SK-N-SH (cell line): ENCODE data around the gene SLC25A24. TPM values are rescaled to one million over a fixed set of nuclear protein-coding genes. Genes with fewer than 3 reads are reported as not detected.
A peak's percentile ranks its signal among the peaks of the same experiment; 100 is the strongest.

Experiments
- CTCF ChIA-PET: fragments of 300-600, 350-600 bp; formaldehyde crosslinking; extraction: SDS; loops from one replicate; lab custom pipeline; 2021; lab: Yijun Ruan, JAX
- POLR2A ChIA-PET: fragments of 350-600 bp; sonication (Branson Sonifier 250); formaldehyde crosslinking; extraction: SDS; loops from one replicate; lab custom pipeline; 2020; ENCODE audit warnings: antibody characterized with exemption, inconsistent platforms; lab: Yijun Ruan, JAX
- DNase-seq: peaks from one replicate; pipeline ENCODE4 v3.0.0; 2012
- H2AFZ ChIP-seq: fragments of 200-600 bp; sonication (generic); 2 replicates; pipeline ENCODE4 v1.8.1; 2016; ENCODE audit warnings: antibody characterized with exemption, mild to moderate bottlenecking, low read depth
- H3F3A ChIP-seq: fragments of 200-600 bp; sonication (generic); replicated peaks from 2 replicates; pipeline ENCODE3; 2016; ENCODE audit warnings: antibody characterized with exemption, mild to moderate bottlenecking; ENCODE audit not compliant: insufficient read depth
- H3K27ac ChIP-seq, 2 experiments: fragments of 200-500 bp in 1 of 2; fragments of 200-600 bp in 1 of 2; sonication (Bioruptor generic) in 1 of 2; sonication (generic), shearing (Covaris generic) in 1 of 2; 2 replicates each; pipeline versions ENCODE4 v1.5.1 to v1.6.1; 2014 to 2016; ENCODE audit warnings: low read depth in 2 of 2, inconsistent platforms in 1 of 2, low read length in 1 of 2, mild to moderate bottlenecking in 1 of 2, mixed read lengths in 1 of 2
- H3K27me3 ChIP-seq: fragments of 200-600 bp; sonication (generic), shearing (Covaris generic); 2 replicates; pipeline ENCODE4 v1.6.1; 2016; ENCODE audit warnings: mixed run types; ENCODE audit not compliant: insufficient read depth
- H3K36me3 ChIP-seq, 2 experiments: fragments of 200-500 bp in 1 of 2; fragments of 200-600 bp in 1 of 2; sonication (Bioruptor generic) in 1 of 2; sonication (generic) in 1 of 2; replicated peaks in 1 of 2; 2 replicates each; pipeline versions ENCODE3 to v1.5.1; 2014 to 2016; ENCODE audit warnings: low read length in 1 of 2, mild to moderate bottlenecking in 1 of 2; ENCODE audit not compliant: insufficient read depth in 2 of 2, control insufficient read depth in 1 of 2
- H3K4me1 ChIP-seq, 2 experiments: fragments of 200-500 bp in 1 of 2; fragments of 200-600 bp in 1 of 2; sonication (Bioruptor generic) in 1 of 2; sonication (generic), shearing (Covaris generic) in 1 of 2; 2 replicates each; pipeline versions ENCODE4 v1.5.1 to v1.6.1; 2014 to 2016; ENCODE audit warnings: low read depth in 1 of 2, low read length in 1 of 2, mixed run types in 1 of 2; ENCODE audit not compliant: insufficient read depth in 2 of 2, control insufficient read depth in 1 of 2
- H3K4me2 ChIP-seq: fragments of 200-600 bp; sonication (generic), shearing (Covaris generic); 2 replicates; pipeline ENCODE4 v1.6.1; 2017; ENCODE audit warnings: mixed run types
- H3K4me3 ChIP-seq, 2 experiments: fragments of 200-500 bp in 1 of 2; fragments of 200-600 bp in 1 of 2; sonication (Bioruptor generic) in 1 of 2; sonication (generic), shearing (Covaris generic) in 1 of 2; 2 replicates each; pipeline versions ENCODE4 v1.5.1 to v1.8.1; 2014 to 2016; ENCODE audit warnings: low read depth in 2 of 2, inconsistent platforms in 1 of 2, low read length in 1 of 2, mild to moderate bottlenecking in 1 of 2, mixed read lengths in 1 of 2, moderate library complexity in 1 of 2
- H3K79me2 ChIP-seq: fragments of 200-600 bp; sonication (generic); 2 replicates; pipeline ENCODE4 v1.8.1; 2017; ENCODE audit warnings: mild to moderate bottlenecking; ENCODE audit not compliant: insufficient read depth
- H3K9ac ChIP-seq: fragments of 200-600 bp; sonication (generic); 2 replicates; pipeline ENCODE4 v1.6.1; 2017; ENCODE audit warnings: mixed run types
- H3K9me2 ChIP-seq: fragments of 200-600 bp; sonication (generic); 2 replicates; pipeline ENCODE4 v1.6.1; 2017; ENCODE audit warnings: mixed run types
- H3K9me3 ChIP-seq: fragments of 200-600 bp; sonication (generic); 2 replicates; pipeline ENCODE4 v1.6.1; 2017; ENCODE audit warnings: mixed run types, mild to moderate bottlenecking, moderate library complexity
- H4K20me1 ChIP-seq: fragments of 200-600 bp; sonication (generic); 2 replicates; pipeline ENCODE4 v1.6.1; 2017; ENCODE audit warnings: mild to moderate bottlenecking, mixed run types; ENCODE audit not compliant: insufficient read depth
- CTCF ChIP-seq: fragments of 200-600 bp; sonication (generic); IDR thresholded peaks from 2 replicates; pipeline ENCODE4 v1.6.1; 2017; ENCODE audit warnings: antibody characterized with exemption, mild to moderate bottlenecking, moderate library complexity
- JUND ChIP-seq: IDR thresholded peaks from 2 replicates; pipeline ENCODE4 v1.4.0; 2012
- MEF2A ChIP-seq: IDR thresholded peaks from 2 replicates; pipeline ENCODE4 v1.4.0; 2012; ENCODE audit warnings: low read depth, borderline replicate concordance
- NRF1 ChIP-seq: IDR thresholded peaks from 2 replicates; pipeline ENCODE4 v1.6.1; 2012; ENCODE audit warnings: low read depth, mild to moderate bottlenecking, low read length
- REST ChIP-seq: IDR thresholded peaks from 2 replicates; pipeline ENCODE4 v1.6.1; 2012; ENCODE audit warnings: mild to moderate bottlenecking, low read depth, low read length, moderate library complexity
- RFX5 ChIP-seq: IDR thresholded peaks from 2 replicates; pipeline ENCODE4 v1.6.1; 2012; ENCODE audit warnings: mild to moderate bottlenecking, improper control_type of control experiment, low read length
- RXRA ChIP-seq: IDR thresholded peaks from 2 replicates; pipeline ENCODE4 v1.4.0; 2012; ENCODE audit warnings: low read depth, mild to moderate bottlenecking, borderline replicate concordance
- TCF12 ChIP-seq: IDR thresholded peaks from 2 replicates; pipeline ENCODE4 v1.4.0; 2012
- WGBS: methylation state at CpG from one replicate; pipeline ENCODE4 v1.1.6; 2017; ENCODE audit warnings: low lambda C conversion rate; 5-methylcytosine and 5-hydroxymethylcytosine counted together
- polyA plus RNA-seq, 3 experiments: library from polyadenylated mRNA; depleted of rRNA; stranded (reverse); fragments of >200 nt; gene quantifications; 2 replicates each; pipeline ENCODE4 v1.2.3, GENCODE V29; 2012
- TF ChIP-seq, protein P1 (sequence below): IDR thresholded peaks from 2 replicates; pipeline ENCODE4 v1.4.0; 2012; ENCODE audit warnings: low read depth, borderline replicate concordance
- TF ChIP-seq, protein P2 (sequence below): IDR thresholded peaks from 2 replicates; pipeline ENCODE4; 2012

The SLC25A24 gene
- polyA plus RNA-seq, 1 of the 3 experiments (the other 2 are of a cell fraction), result 11.3 TPM

DNA sequence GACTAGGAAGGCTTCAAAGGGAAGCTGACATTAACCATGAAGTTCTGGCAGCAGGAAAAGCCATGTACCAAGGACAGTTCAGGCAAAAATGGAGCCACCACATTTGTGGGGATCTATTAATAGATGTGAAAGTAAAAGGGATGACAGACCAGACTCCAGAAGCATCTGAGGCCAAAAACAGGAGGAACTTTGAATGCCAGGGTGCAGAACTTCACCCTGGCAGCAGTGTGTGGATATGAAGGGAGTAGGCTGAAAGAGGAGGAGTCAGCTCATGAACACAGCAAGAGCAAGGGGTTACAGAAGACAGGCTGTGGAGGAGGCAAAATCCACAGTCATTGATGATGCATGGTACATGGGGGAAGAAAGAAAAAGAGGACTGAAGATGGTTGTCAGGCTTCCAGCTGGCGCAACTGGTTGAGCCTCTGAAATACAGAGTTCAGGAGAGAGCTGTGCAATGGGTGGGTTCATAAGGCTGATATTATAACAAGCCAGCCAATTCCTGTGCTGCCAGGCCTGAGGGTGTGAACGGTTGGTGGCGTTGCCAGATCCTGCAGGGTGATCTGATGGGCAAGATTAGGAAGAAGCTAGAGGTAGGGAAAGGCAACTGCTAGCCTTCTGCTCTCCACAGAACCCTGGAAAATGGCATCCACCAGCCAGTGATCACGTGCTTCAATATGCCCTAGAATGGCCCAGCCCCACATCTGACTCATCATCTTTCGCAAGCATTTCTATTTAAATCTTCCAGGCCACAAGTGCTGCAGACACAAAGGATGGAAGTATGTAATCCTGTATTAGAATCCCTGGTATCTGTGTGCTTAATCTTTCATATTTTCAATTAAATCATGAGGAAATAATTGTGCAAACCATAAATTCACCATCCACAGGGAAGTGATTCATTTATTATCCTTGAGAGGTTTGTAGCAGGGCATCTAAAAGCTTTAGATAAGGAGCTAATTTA lies 81.9 kb downstream of the SLC25A24 start (continued):
- TF ChIP-seq RFX5, result no peak
- TF ChIP-seq REST, result 0 out of 2 replicates have a peak, but pooled peaks have one; percentile 16
- no peak for TF ChIP-seq CTCF
- TF ChIP-seq MEF2A, result 0 out of 2 replicates have a peak, but pooled peaks have one; percentile 22
- TF ChIP-seq JUND, result peak; percentile 67
- TF ChIP-seq RXRA, result peak; percentile 49; the same call in 1 of the 2 replicates

- H4K20me1 ChIP-seq, result no peaks in the 10 kb centered on the region
- H3K4me1 ChIP-seq, result peaks cover 7 to 8% of the 10 kb centered on the region in 2 experiments; a peak in 3 of 4 replicates
- H3K9ac ChIP-seq, result no peak overlapping the region
- no peak overlapping the region for H3K4me3 ChIP-seq
- no peaks in the 10 kb centered on the region for H3K36me3 ChIP-seq
- POLR2A ChIA-PET, result no interaction called here
- H3K9me2 ChIP-seq, result no peaks in the 10 kb centered on the region
- peaks cover 10% of the 10 kb centered on the region for H3F3A ChIP-seq
- WGBS, result 88% methylated on average over 1 of the region's 1 CpG
- no peak overlapping the region for H3K4me2 ChIP-seq
- CTCF ChIA-PET, result interaction anchor here (1.0 to 16.0 kb wide), 2 partner anchors 8 to 333 kb away, joined by 3 to 597 read pairs; no protein-coding TSS in a partner anchor
- H3K27ac ChIP-seq, result no peak overlapping the region
- H3K27me3 ChIP-seq, result no peaks in the 10 kb centered on the region
- no peak for DNase-seq
- no peaks in the 10 kb centered on the region for H3K79me2 ChIP-seq
- H3K9me3 ChIP-seq, result no peaks in the 10 kb centered on the region
- TF ChIP-seq NRF1 (no peak), TCF12 (no peak), RFX5 (no peak)
- TF ChIP-seq, protein P1, sequence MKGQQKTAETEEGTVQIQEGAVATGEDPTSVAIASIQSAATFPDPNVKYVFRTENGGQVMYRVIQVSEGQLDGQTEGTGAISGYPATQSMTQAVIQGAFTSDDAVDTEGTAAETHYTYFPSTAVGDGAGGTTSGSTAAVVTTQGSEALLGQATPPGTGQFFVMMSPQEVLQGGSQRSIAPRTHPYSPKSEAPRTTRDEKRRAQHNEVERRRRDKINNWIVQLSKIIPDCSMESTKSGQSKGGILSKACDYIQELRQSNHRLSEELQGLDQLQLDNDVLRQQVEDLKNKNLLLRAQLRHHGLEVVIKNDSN, result no peak
- TF ChIP-seq, protein P2, sequence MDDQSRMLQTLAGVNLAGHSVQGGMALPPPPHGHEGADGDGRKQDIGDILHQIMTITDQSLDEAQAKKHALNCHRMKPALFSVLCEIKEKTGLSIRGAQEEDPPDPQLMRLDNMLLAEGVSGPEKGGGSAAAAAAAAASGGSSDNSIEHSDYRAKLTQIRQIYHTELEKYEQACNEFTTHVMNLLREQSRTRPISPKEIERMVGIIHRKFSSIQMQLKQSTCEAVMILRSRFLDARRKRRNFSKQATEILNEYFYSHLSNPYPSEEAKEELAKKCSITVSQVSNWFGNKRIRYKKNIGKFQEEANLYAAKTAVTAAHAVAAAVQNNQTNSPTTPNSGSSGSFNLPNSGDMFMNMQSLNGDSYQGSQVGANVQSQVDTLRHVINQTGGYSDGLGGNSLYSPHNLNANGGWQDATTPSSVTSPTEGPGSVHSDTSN, result no peak
- H2AFZ ChIP-seq, result no peak overlapping the region
These were observed 82.9 kb downstream of the SLC25A24 start for GRCh38 chr1:108117237-108117636.
